ENCODE results near the gene NCKAP5. TPM values are rescaled to one million over a fixed set of nuclear protein-coding genes. Genes with fewer than 3 reads are reported as not detected.

Gene NCKAP5
- total and polyA plus RNA-seq, 7 experiments from 2014 or later = 0.12 TPM; not detected in 6

DNA sequence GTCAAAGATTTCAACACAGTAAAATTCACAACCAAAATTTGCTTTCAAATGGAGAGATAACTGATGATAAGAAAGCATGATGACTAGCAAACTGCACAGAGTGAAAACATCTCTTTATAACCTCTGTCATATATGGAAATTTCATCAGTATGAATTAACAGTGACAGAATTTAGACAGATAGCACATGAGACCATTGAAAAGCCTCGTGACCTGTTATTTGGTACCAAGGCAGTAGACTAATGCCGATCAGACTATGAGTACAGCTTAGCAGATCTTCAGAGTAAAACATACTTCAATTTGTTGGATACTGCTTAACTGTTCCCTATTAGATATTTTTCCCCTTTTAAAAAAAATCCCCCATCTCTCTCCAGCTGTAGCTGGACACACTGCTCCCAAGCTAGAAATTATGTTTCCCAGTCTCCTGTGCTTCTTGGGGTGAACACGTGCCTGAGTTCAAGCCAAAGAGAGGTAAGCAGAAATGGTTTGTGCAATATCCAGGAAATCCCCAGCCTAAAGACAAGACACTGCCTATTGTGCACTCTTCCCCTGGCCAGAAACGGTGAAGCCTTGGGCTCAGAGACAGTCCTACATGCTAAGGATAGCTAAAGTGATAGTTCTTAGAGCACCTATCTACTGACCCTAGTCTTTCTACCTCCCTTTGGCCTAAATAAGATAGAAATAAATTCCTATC, 256.1 kb downstream of the NCKAP5 start:
- Mint-ChIP-seq H3K27ac (no peak overlapping the region), H3K36me3 (no peaks in the 10 kb centered on the region), H3K9me3 (peaks cover 0 to 22% (median 5%) of the 10 kb centered on the region in 11 donors), H3K27me3 (peaks cover 0 to 4% (median 0%) of the 10 kb centered on the region in 5 donors), H3K4me3 (no peak overlapping the region), H3K4me1 (no peaks in the 10 kb centered on the region)
- ChIA-PET POLR2A (no interaction called here), CTCF (no interaction called here)
- DNase-seq (no peak), ATAC-seq (no peak)
- Histone ChIP-seq H3K4me1 (ENCODE audit: control insufficient read depth in 2 of 2, insufficient read depth in 2 of 2, low read length in 2 of 2) (no peaks in the 10 kb centered on the region), H3K4me3 (ENCODE audit: low read length) (no peak overlapping the region), H3K27ac (ENCODE audit: low read depth, low read length) (no peak overlapping the region), H3K9me3 (ENCODE audit: control insufficient read depth in 2 of 3, low read length in 3 of 3) (no peaks in the 10 kb centered on the region), H3K27me3 (ENCODE audit: control insufficient read depth in 2 of 2, insufficient read depth in 2 of 2, low read length in 2 of 2) (no peaks in the 10 kb centered on the region), H3K36me3 (ENCODE audit: control insufficient read depth in 2 of 3, insufficient read depth in 3 of 3, low read length in 3 of 3) (no peaks in the 10 kb centered on the region)
- intact Hi-C loops (cut with micrococcal nuclease) = no loop called here

DNA sequence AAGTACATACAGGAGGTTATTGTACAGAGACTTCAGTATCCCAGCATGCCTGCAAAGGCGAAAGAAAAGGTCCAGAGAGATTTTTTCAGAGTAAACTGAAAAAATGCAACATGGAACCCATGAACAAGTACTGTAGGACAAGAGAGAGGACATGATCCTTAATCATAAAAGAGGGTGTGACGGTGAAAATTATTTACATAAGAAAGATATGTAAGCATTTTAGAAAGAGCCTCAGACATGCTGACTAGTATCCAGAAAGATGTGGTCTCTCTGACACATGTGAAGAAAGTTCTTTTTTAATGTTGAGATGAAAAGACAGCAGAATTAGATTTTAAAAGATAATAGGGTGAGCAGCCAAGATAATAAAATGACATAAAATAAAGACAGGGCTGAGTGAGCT, 262.0 kb downstream of the NCKAP5 start:
- no peaks in the 10 kb centered on the region for H3K36me3 ChIP-seq (ENCODE audit: control insufficient read depth in 2 of 3, insufficient read depth in 3 of 3, low read length in 3 of 3)
- no peak overlapping the region for H3K4me3 ChIP-seq (ENCODE audit: low read length)
- intact Hi-C loops (cut with micrococcal nuclease) = no loop called here
- Mint-ChIP-seq H3K4me3 (no peak overlapping the region), H3K36me3 (no peaks in the 10 kb centered on the region), H3K27me3 (no peaks in the 10 kb centered on the region), H3K4me1 (peaks cover 0 to 3% (median 0%) of the 10 kb centered on the region in 7 donors), H3K27ac (no peak overlapping the region), H3K9me3 (peaks cover 0 to 13% (median 5%) of the 10 kb centered on the region in 11 donors)
- no peak overlapping the region for H3K27ac ChIP-seq (ENCODE audit: low read depth, low read length)
- ChIA-PET POLR2A (no interaction called here), CTCF (no interaction called here)
- no peaks in the 10 kb centered on the region for H3K27me3 ChIP-seq (ENCODE audit: control insufficient read depth in 2 of 2, insufficient read depth in 2 of 2, low read length in 2 of 2)
- no peak for DNase-seq
- ATAC-seq = no peak
- H3K9me3 ChIP-seq (ENCODE audit: control insufficient read depth in 2 of 3, low read length in 3 of 3) = no peaks in the 10 kb centered on the region
- H3K4me1 ChIP-seq (ENCODE audit: control insufficient read depth in 2 of 2, insufficient read depth in 2 of 2, low read length in 2 of 2) = no peaks in the 10 kb centered on the region

DNA sequence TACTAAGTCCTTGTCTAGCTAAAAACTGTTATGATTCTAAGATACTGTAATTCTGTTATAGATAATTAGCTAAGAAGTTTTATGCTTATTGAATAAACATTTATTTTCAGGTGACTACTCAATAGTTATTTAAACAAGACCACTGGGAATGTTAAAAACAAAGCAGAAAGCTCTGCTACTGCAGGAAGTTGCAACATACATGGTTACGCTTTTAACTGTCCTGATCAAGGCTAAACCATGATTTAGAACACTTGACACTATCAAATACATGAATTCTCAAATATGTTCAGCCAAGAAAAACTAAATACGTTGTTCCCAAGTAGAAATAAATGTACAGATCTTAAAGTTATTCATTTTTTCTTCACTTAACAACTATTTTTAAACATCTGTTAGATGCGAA, 263.9 kb downstream of the NCKAP5 start:
- intact Hi-C loops (cut with micrococcal nuclease) = no loop called here
- Mint-ChIP-seq H3K36me3 (no peaks in the 10 kb centered on the region), H3K4me1 (peaks cover 0 to 3% (median 0%) of the 10 kb centered on the region in 7 donors), H3K27ac (no peak overlapping the region), H3K4me3 (no peak overlapping the region), H3K27me3 (no peaks in the 10 kb centered on the region), H3K9me3 (peaks cover 0 to 8% (median 4%) of the 10 kb centered on the region in 11 donors)
- H3K36me3 ChIP-seq (ENCODE audit: control insufficient read depth in 2 of 3, insufficient read depth in 3 of 3, low read length in 3 of 3) = no peaks in the 10 kb centered on the region
- DNase-seq = no peak
- no peaks in the 10 kb centered on the region for H3K4me1 ChIP-seq (ENCODE audit: control insufficient read depth in 2 of 2, insufficient read depth in 2 of 2, low read length in 2 of 2)
- no peak overlapping the region for H3K4me3 ChIP-seq (ENCODE audit: low read length)
- CTCF ChIA-PET = no interaction called here
- H3K27ac ChIP-seq (ENCODE audit: low read depth, low read length) = no peak overlapping the region
- POLR2A ChIA-PET = no interaction called here
- H3K9me3 ChIP-seq (ENCODE audit: control insufficient read depth in 2 of 3, low read length in 3 of 3) = no peaks in the 10 kb centered on the region
- no peak for ATAC-seq
- no peaks in the 10 kb centered on the region for H3K27me3 ChIP-seq (ENCODE audit: control insufficient read depth in 2 of 2, insufficient read depth in 2 of 2, low read length in 2 of 2)

DNA sequence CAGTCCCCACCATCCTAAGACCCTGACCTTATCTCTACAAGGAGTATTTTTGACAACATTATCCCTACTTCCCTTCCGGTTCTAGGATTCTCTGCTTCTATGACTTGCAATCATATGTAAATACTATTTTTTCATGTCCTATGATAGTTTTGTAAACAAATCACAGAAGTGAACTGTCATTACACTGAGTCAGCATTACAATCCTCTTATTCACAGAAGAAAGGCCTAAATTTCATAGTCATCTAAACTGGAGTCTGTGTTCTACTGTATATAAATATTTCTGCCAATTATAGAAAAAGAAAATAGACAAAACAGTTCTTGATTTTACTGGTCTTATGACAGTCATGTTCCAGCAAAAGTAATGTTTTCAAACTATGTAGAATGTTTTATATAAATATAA, 265.1 kb downstream of the NCKAP5 start:
- ATAC-seq (no peak), DNase-seq (no peak)
- H3K36me3 Mint-ChIP-seq = no peaks in the 10 kb centered on the region
- Histone ChIP-seq H3K9me3 (ENCODE audit: control insufficient read depth in 2 of 3, low read length in 3 of 3) (no peaks in the 10 kb centered on the region), H3K4me3 (ENCODE audit: low read length) (no peak overlapping the region), H3K36me3 (ENCODE audit: control insufficient read depth in 2 of 3, insufficient read depth in 3 of 3, low read length in 3 of 3) (no peaks in the 10 kb centered on the region), H3K27me3 (ENCODE audit: control insufficient read depth in 2 of 2, insufficient read depth in 2 of 2, low read length in 2 of 2) (no peaks in the 10 kb centered on the region), H3K27ac (ENCODE audit: low read depth, low read length) (no peak overlapping the region), H3K4me1 (ENCODE audit: control insufficient read depth in 2 of 2, insufficient read depth in 2 of 2, low read length in 2 of 2) (no peaks in the 10 kb centered on the region)
- ChIA-PET CTCF (no interaction called here), POLR2A (no interaction called here)
- H3K27me3 Mint-ChIP-seq = no peaks in the 10 kb centered on the region
- no peak overlapping the region for H3K4me3 Mint-ChIP-seq
- intact Hi-C loops (cut with micrococcal nuclease) = no loop called here
- peaks cover 0 to 8% (median 4%) of the 10 kb centered on the region in 11 donors for H3K9me3 Mint-ChIP-seq
- H3K4me1 Mint-ChIP-seq = peaks cover 0 to 3% (median 0%) of the 10 kb centered on the region in 7 donors
- H3K27ac Mint-ChIP-seq = no peak overlapping the region

DNA sequence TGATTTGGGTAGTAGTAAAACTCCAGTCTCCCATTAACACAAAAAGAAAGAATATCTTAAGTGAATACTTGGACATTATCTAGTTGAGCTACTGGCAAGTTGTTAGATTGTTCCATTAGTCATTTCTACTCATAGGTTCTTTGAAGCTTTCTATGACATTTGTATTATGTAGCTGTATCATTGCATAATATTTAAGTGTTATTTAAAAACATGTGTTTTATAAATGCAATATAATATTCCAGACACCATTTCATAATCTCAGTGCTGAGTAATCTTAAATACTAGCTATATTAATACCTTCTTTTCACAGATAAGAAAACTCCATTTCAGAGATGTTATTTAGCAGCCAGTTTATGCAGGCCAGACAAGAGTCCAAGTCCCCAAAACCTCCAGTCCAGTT, 271.9 kb downstream of the NCKAP5 start:
- intact Hi-C loops (cut with micrococcal nuclease) = no loop called here
- ATAC-seq = no peak
- Mint-ChIP-seq H3K9me3 (peaks cover 0 to 5% (median 0%) of the 10 kb centered on the region in 11 donors), H3K4me1 (no peaks in the 10 kb centered on the region), H3K36me3 (no peaks in the 10 kb centered on the region), H3K4me3 (no peak overlapping the region), H3K27ac (no peak overlapping the region), H3K27me3 (no peaks in the 10 kb centered on the region)
- CTCF ChIA-PET = no interaction called here
- Histone ChIP-seq H3K36me3 (ENCODE audit: control insufficient read depth in 2 of 3, insufficient read depth in 3 of 3, low read length in 3 of 3) (no peaks in the 10 kb centered on the region), H3K9me3 (ENCODE audit: control insufficient read depth in 2 of 3, low read length in 3 of 3) (no peaks in the 10 kb centered on the region), H3K27me3 (ENCODE audit: control insufficient read depth in 2 of 2, insufficient read depth in 2 of 2, low read length in 2 of 2) (no peaks in the 10 kb centered on the region), H3K4me3 (ENCODE audit: low read length) (no peak overlapping the region), H3K27ac (ENCODE audit: low read depth, low read length) (no peak overlapping the region), H3K4me1 (ENCODE audit: control insufficient read depth in 2 of 2, insufficient read depth in 2 of 2, low read length in 2 of 2) (no peaks in the 10 kb centered on the region)
- DNase-seq = no peak
- POLR2A ChIA-PET = no interaction called here

DNA sequence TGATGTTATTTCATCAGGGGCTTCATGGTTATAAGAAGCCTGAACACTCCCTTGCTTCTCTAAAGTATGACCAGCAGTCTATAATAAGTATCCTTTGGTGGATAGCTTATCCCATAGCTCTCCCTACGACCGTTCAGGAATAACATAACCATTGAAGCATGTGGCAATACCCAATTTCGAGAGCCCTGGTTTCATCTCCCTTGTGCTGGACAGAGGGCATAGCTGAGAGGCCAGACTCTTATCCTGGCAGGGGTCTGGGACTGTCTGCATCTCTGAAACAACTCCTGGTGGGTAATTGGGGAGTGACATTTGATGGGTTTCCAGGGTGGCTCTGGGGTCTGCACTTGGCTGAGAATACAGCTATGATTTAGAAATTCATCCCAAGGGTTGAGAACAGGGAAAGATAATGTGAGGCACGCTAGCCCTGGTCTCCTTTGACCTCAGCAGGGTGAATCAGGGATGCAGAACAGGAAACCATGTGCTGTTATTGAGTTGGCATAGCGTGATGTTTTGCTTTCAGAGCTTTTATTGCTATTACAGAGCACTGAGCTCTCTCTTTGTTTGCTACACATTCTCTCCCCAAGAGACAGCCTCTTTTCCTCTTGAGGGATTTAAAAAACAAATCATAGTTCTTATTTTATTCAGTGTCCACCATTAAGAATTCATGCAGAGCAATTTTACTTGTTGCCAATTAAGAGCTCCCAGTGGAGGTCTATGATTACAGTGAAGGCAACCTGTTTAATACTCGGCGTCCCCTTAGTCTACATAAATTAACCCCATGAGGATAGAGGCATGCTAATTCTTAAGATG, 274.5 kb downstream of the NCKAP5 start:
- no peak for ATAC-seq
- Histone ChIP-seq H3K27ac (ENCODE audit: low read depth, low read length) (no peak overlapping the region), H3K9me3 (ENCODE audit: control insufficient read depth in 2 of 3, low read length in 3 of 3) (no peaks in the 10 kb centered on the region), H3K27me3 (ENCODE audit: control insufficient read depth in 2 of 2, insufficient read depth in 2 of 2, low read length in 2 of 2) (no peaks in the 10 kb centered on the region), H3K4me1 (ENCODE audit: control insufficient read depth in 2 of 2, insufficient read depth in 2 of 2, low read length in 2 of 2) (no peaks in the 10 kb centered on the region), H3K36me3 (ENCODE audit: control insufficient read depth in 2 of 3, insufficient read depth in 3 of 3, low read length in 3 of 3) (no peaks in the 10 kb centered on the region), H3K4me3 (ENCODE audit: low read length) (no peak overlapping the region)
- ChIA-PET POLR2A (no interaction called here), CTCF (no interaction called here)
- intact Hi-C loops (cut with micrococcal nuclease) = no loop called here
- Mint-ChIP-seq H3K4me1 (no peaks in the 10 kb centered on the region), H3K27ac (no peak overlapping the region), H3K27me3 (peaks cover 0 to 3% (median 0%) of the 10 kb centered on the region in 5 donors), H3K36me3 (no peaks in the 10 kb centered on the region), H3K4me3 (no peak overlapping the region), H3K9me3 (peaks cover 0 to 5% (median 2%) of the 10 kb centered on the region in 11 donors)
- DNase-seq = no peak

DNA sequence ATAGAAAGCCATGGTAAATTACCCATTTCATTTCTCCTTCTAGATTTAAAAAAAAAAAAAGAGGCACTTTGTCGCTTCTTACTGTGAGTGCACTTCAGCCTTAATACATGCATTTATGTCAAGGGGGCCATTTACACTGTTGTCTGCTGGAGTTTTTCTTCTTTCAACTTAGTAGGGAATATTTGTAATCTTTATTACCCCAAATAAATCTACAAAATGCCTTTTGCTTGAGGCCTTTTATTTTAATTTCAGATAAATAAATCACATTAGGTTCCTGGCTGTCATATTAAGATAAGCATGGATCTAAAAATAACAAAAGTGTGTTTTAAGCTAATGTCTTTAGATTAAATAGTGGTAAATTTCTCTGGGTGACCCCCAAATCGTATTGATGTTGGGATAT, 276.0 kb downstream of the NCKAP5 start:
- Histone ChIP-seq H3K36me3 (ENCODE audit: control insufficient read depth in 2 of 3, insufficient read depth in 3 of 3, low read length in 3 of 3) (no peaks in the 10 kb centered on the region), H3K4me1 (ENCODE audit: control insufficient read depth in 2 of 2, insufficient read depth in 2 of 2, low read length in 2 of 2) (no peaks in the 10 kb centered on the region), H3K9me3 (ENCODE audit: control insufficient read depth in 2 of 3, low read length in 3 of 3) (no peaks in the 10 kb centered on the region), H3K4me3 (ENCODE audit: low read length) (no peak overlapping the region), H3K27me3 (ENCODE audit: control insufficient read depth in 2 of 2, insufficient read depth in 2 of 2, low read length in 2 of 2) (no peaks in the 10 kb centered on the region), H3K27ac (ENCODE audit: low read depth, low read length) (no peak overlapping the region)
- ChIA-PET POLR2A (no interaction called here), CTCF (no interaction called here)
- no peaks in the 10 kb centered on the region for H3K36me3 Mint-ChIP-seq
- H3K27ac Mint-ChIP-seq = no peak overlapping the region
- H3K4me3 Mint-ChIP-seq = no peak overlapping the region
- peaks cover 0 to 10% (median 3%) of the 10 kb centered on the region in 11 donors for H3K9me3 Mint-ChIP-seq
- H3K27me3 Mint-ChIP-seq = peaks cover 0 to 3% (median 0%) of the 10 kb centered on the region in 5 donors
- DNase-seq = no peak
- ATAC-seq = no peak
- intact Hi-C loops (cut with micrococcal nuclease) = no loop called here
- H3K4me1 Mint-ChIP-seq = no peaks in the 10 kb centered on the region

All from naive thymus-derived CD4-positive, alpha-beta T cell (primary cell).